GM13977 (cell line): ENCODE data around the gene CHRNB1.

ENCODE experiments used
- DNase-seq: peaks from one replicate; pipeline ENCODE4 v3.0.0; 2012; ENCODE audit warnings: low spot score
- CTCF ChIP-seq: IDR thresholded peaks from 2 replicates; pipeline ENCODE4 v1.5.1; 2012; ENCODE audit warnings: mild to moderate bottlenecking, control low read depth; ENCODE audit not compliant: insufficient read depth; ENCODE audit errors: extremely low read depth, missing control alignments
- in situ Hi-C: fragments of 300-500 bp; cut with MboI; formaldehyde crosslinking; loops from one replicate; pipeline ENCODE4 v1.12.0; 2022; ENCODE audit warnings: low sequenced_read_pairs, low pct_unique_long_range_greater_than_20kb, mixed read lengths, inconsistent platforms; ENCODE audit not compliant: unreplicated experiment

CHRNB1 gene

GRCh38 chr17:7503521-7503920 is 58.7 kb downstream of the CHRNB1 start:
- in situ Hi-C loops: no loop called here
- no peak for DNase-seq
- TF ChIP-seq CTCF: no peak
